Thyroid gland (tissue), 4 donors: ENCODE results near the gene ADH1B.

Experiments used
- CTCF ChIP-seq, 6 experiments: fragments of 200-600 bp in 3 of 6; fragments of 450-650 bp in 3 of 6; sonication (generic) in 3 of 6; IDR thresholded peaks; one replicate each; pipeline ENCODE4 v1.5.1; 2016 to 2019; ENCODE audit warnings: antibody characterized with exemption in 6 of 6, mild to moderate bottlenecking in 2 of 6, inconsistent platforms in 1 of 6, moderate library complexity in 1 of 6
- POLR2A ChIP-seq, 2 donors: fragments of 450-650 bp; IDR thresholded peaks; one replicate each; pipeline ENCODE4 v1.6.1; 2017; ENCODE audit warnings: antibody characterized with exemption in 2 of 2, mild to moderate bottlenecking in 2 of 2, moderate library complexity in 1 of 2

- TF ChIP-seq CTCF (IDR thresholded peaks at IDR 0.05) = no peak
- no peak for TF ChIP-seq POLR2A (IDR thresholded peaks at IDR 0.05)
Observed at GRCh38 chr4:99323756-99324155, 2.6 kb upstream of the ADH1B start.
